ENCODE data around the gene RUFY4.

GRCh38 chr2:218095853-218096252 is 26.8 kb downstream of the RUFY4 start:
- TF ChIP-seq EZH2 (IDR thresholded peaks at IDR 0.05; ENCODE audit: low read length), result no peak
- TF ChIP-seq, protein P1, sequence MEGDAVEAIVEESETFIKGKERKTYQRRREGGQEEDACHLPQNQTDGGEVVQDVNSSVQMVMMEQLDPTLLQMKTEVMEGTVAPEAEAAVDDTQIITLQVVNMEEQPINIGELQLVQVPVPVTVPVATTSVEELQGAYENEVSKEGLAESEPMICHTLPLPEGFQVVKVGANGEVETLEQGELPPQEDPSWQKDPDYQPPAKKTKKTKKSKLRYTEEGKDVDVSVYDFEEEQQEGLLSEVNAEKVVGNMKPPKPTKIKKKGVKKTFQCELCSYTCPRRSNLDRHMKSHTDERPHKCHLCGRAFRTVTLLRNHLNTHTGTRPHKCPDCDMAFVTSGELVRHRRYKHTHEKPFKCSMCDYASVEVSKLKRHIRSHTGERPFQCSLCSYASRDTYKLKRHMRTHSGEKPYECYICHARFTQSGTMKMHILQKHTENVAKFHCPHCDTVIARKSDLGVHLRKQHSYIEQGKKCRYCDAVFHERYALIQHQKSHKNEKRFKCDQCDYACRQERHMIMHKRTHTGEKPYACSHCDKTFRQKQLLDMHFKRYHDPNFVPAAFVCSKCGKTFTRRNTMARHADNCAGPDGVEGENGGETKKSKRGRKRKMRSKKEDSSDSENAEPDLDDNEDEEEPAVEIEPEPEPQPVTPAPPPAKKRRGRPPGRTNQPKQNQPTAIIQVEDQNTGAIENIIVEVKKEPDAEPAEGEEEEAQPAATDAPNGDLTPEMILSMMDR (optimal IDR thresholded peaks at IDR 0.05 in 1 of 3, IDR thresholded peaks at IDR 0.05 in 1 of 3, conservative IDR thresholded peaks at IDR 0.05 in 1 of 3; ENCODE audit: extremely low read depth in 1 of 3, insufficient read depth in 2 of 3, low read length in 3 of 3), result no peak
